M059J (cell line): ENCODE results near the gene DAB2IP. TPM values are rescaled to one million over a fixed set of nuclear protein-coding genes. Genes with fewer than 3 reads are reported as not detected.

Source experiments
- DNase-seq: peaks from one replicate; pipeline ENCODE4 v3.0.0-alpha.2; 2012; ENCODE audit warnings: low read depth
- total RNA-seq: library from RNA; depleted of rRNA; stranded (reverse); fragments of >200 nt; shearing (Covaris generic); gene quantifications from 2 replicates; pipeline ENCODE4 v1.2.3, GENCODE V29; 2014

The DAB2IP gene
- total RNA-seq, 1 experiment from 2014 or later, result 6.2 TPM

GRCh38 chr9:121817476-121817875 lies 166.0 kb downstream of the DAB2IP start:
- no peak for DNase-seq

DNA sequence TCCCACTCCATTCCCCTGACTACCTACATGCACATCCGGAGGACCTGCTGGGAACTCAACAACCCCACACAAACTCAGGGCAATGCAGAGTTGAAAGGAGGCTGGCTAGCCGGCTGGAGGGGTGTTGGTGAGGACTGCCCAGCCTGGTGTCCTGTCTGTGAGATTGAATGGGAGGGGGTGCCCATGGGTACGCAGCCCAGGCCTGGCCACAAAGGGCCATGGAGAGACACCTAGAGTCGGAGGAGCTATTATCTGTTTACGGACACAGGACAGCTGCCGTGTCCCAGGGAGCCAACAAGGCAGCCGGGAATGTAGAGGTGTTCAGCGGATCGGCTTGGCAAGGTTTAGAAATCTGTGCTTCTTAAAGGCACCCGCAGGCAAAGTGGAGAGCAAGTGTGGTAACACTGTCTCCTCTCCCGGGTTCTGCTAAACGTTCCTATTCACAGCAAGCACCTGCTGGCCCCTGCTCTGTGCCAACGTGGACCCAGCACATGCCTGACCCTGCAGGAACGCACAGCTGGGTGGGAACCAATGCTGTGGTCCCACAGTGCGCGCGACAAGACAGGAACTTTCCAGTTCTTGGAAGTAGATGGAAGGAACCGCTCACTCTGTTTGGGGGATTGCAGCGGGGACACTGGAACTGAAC lies 166.7 kb downstream of the DAB2IP start:
- DNase-seq, result no peak

DNA sequence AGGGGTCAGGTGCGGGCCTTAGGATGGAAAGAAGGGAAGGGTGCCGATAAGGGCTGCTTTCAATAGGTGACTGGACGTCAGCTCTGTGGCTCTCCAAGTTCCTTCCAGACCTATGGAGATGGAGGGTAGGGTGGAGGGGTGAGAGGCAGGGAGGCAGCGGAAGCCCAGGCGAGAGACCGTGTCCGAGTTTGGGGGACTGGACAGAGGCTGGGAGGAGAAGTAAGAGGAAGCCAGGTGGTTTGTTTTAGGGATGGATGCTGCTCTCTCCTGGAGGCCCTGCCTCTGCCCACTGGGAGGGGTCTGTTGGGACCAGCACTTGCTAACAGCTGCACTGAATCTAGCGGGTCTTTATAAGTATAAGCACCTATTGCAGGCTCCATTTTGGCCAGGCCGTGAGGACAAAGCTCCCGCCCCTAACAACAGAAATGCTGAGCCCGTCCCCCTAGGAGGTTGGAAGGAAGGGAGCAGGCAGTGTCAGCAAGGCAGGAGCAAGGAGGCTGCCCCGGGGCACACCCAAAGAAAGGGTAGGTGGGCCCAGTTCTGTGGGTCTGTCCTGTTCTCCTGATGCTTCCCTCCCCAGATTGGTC lies 167.5 kb downstream of the DAB2IP start:
- no peak for DNase-seq

- DNase-seq, result peak; percentile 57
These were observed 168.2 kb downstream of the DAB2IP start for GRCh38 chr9:121819428-121820231.

- DNase-seq, result no peak
These were observed 169.0 kb downstream of the DAB2IP start for GRCh38 chr9:121820286-121821005.

GRCh38 chr9:121821326-121821725 lies 169.9 kb downstream of the DAB2IP start:
- no peak for DNase-seq

DNA sequence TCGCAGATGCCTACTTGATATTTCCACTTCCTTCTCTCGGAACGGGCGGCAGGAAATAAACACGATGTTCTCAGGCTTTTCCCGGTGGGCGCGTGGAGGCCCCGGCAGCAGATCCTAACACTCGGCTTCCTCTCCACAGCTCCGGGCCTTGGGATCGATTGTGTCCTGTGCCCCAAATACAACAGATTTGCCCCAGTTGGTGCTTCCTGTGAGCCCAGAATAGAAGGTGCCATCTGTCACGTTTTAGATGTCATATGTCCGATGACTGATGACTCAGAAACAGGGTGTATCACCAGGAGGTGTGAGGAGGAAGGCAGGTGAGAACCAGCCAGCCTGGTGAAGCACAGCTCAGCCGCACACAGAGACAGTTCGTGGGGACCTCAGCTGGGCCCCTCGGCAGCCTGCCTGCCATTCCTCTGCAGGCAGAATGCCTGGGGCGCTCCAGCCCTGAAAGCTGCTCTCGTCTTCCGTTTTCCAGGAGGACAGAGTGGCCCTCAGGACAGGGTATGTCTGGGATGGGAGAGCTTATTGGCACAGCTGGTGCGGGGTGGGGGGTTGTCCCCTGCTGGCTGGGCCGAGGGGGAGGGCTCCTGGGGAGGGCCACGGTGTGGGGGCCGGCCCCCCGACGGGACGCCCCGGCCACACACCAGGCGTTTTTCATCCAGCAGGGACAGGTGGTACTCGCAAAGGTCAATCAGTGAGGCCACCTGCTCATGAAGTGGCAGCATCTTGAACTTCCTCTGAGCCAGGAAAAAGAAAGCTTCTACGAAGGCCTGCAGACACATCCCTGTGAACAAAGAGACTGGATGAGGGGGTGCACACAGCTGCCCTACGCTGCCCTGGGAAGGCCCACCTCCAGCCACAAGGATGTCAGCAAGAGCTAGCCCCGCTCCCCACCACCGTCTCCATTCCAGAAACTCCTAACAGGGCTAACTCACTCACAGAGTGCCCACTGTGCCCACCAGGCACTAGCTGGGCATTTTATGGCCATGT lies 171.0 kb downstream of the DAB2IP start:
- no peak for DNase-seq

DNA sequence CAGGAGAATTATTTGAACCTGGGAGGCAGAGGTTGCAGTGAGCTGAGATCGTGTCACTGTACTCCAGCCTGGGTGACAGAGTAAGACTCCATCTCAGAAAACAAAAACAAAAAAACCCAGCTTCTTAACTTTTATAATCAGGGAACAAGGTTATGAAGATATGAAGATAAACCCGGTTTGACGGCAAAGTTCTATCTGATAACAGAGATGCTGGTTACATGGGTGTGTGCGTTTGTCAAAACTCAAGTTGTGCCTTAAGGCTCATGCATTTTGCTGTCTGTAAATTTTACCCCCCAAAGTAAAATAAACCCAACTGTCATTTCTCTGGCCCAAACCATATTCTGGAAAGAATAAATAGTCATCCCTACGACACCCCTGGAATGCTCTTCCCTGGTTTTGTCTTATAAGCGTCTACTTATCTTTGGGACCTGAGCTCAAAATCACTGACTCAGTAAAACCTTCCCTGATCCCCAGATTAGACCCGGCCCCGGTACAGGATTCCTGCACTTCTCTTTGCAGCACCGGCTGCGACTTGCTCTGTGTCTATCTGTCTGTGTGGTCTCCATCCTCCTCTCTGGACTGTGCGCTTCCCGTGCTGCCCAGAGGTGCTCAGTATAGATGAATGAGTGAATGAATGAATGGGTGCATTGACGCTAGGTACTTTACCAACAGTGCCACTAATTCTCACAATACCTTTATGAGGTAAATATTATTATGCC lies 172.2 kb downstream of the DAB2IP start:
- DNase-seq, result no peak

GRCh38 chr9:121824651-121825030 lies 173.2 kb downstream of the DAB2IP start:
- DNase-seq, result no peak

DNA sequence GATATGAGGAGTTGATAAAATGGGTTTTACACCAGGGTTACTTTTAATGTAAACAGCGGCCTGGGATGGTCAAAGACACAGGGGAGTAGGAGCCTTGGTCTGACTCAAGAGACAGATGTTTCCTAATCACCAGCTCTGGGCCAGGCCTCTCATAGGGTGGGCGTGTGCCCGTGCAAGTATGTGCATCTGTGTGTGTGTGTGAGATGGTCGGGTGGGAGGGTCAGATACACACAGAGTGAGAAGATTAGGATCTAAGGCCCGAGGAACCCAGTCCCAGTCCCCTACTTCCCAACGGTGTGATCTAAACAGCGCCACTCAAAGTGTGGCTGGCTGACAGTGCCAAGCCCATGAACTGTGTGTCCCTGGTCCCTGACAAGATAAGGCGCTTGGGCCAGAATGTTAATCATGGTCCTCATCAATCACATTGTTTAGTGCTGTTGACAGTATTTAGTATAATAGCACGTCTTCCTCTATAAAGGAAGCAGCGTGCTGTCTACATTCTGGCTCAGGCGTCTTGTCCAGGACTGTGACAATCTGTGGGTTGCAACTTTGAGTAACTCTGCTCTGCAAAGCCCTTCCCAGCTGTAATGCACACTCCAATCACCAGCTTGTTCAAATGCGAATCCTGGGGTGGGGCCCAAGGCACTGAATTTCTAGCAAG lies 173.7 kb downstream of the DAB2IP start:
- no peak for DNase-seq

DNA sequence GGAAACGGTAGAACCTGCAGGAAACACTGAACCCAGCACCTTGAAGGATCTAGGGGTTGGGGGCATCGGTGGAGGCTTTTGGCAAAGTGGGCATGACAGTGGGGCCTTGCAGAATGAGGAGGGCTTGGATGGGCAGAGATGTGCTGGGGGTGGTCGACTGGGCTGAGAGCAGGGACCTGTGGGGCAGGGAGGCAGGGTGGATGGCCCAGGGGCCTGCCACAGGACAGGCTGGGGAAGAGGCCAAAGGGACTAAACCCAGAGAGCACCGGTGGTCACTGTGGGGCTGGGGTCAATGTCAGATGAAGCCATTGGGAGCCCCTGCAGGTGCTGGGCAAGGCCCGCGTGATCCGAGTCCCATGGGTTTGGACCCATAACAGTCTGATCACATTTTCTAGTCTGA lies 175.3 kb downstream of the DAB2IP start:
- no peak for DNase-seq

- DNase-seq, result no peak
These were observed 176.0 kb downstream of the DAB2IP start for GRCh38 chr9:121827251-121827967.

DNA sequence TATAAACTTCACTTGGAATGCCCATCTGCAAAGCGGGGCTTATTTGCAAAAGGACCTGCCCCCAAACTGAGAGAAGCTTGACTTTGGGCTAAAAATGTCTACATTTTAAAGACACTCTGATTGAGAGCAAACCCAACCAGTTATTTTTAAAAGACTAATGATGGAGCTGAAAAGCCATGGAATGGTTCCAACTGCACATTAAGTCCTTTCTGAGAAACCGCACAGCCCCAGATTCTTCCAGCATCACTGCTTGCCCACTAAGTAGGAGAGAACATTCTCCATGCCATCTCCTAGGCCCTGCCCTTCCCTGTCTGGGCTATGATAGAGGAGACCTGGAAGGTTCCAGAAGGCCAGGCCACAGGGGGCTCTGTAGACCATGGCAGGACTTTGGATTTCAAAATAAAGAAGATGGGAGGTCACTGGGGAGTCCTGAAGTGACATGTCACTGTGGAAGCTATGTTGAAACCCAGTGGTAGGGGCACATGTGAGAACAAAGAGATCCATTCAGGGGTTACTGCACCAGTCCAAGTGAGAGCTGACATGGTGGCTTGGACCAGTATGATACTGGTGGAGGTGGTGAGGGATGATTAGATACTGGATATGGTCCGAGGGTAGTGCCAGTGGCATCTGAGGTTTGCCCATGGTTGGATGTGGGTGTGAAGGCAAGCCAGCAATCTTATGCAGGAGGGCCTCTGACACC lies 179.2 kb downstream of the DAB2IP start:
- DNase-seq, result no peak

GRCh38 chr9:121831869-121832268 lies 180.4 kb downstream of the DAB2IP start:
- no peak for DNase-seq

GRCh38 chr9:121833061-121833460 lies 181.6 kb downstream of the DAB2IP start:
- no peak for DNase-seq
